ENCODE results near the gene RUFY3.

The RUFY3 gene

DNA sequence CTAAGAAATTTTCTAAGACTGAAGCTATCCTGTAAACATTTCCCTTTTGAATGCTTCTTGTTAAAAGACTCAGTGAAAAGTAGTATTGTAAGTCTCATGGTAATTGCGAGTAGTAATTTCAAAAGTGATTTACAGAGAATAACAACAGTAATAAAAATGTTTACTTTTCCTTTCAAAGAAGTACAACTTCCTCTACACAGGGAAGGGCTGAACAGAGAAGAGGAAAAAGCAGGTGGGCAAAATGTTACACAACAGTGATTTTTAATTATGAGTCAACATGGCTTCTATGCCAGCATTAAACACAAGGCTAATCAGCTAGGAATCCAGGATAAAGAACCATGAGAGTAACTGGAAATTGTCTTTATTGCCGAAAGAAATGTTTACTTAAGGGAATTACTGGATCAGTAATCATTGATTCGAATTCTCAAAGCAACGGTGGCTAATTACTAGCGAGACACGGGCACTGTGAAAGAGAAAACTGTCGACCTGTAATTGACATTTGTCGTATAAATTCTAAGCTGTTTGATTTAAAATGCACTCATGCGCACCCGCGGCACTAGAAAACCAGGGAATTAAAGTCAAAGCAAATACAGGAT lies 18.0 kb upstream of the RUFY3 start (continued):
- TF ChIP-seq, protein P1, sequence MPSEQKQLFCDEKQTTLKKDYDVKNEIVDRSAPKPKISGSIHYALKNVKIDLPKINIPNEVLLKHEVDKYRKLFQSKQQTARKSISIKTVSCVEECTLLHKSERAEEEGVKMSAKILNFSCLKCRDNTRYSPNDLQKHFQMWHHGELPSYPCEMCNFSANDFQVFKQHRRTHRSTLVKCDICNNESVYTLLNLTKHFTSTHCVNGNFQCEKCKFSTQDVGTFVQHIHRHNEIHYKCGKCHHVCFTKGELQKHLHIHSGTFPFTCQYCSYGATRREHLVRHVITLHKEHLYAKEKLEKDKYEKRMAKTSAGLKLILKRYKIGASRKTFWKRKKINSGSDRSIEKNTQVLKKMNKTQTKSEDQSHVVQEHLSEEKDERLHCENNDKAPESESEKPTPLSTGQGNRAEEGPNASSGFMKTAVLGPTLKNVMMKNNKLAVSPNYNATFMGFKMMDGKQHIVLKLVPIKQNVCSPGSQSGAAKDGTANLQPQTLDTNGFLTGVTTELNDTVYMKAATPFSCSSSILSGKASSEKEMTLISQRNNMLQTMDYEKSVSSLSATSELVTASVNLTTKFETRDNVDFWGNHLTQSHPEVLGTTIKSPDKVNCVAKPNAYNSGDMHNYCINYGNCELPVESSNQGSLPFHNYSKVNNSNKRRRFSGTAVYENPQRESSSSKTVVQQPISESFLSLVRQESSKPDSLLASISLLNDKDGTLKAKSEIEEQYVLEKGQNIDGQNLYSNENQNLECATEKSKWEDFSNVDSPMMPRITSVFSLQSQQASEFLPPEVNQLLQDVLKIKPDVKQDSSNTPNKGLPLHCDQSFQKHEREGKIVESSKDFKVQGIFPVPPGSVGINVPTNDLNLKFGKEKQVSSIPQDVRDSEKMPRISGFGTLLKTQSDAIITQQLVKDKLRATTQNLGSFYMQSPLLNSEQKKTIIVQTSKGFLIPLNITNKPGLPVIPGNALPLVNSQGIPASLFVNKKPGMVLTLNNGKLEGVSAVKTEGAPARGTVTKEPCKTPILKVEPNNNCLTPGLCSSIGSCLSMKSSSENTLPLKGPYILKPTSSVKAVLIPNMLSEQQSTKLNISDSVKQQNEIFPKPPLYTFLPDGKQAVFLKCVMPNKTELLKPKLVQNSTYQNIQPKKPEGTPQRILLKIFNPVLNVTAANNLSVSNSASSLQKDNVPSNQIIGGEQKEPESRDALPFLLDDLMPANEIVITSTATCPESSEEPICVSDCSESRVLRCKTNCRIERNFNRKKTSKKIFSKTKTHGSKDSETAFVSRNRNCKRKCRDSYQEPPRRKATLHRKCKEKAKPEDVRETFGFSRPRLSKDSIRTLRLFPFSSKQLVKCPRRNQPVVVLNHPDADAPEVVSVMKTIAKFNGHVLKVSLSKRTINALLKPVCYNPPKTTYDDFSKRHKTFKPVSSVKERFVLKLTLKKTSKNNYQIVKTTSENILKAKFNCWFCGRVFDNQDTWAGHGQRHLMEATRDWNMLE (tag by site-specific recombination; conservative IDR thresholded peaks at IDR 0.05; ENCODE audit: low read depth): no peak
- TF ChIP-seq ZNF24 (tag by site-specific recombination; IDR thresholded peaks at IDR 0.05) (no peak), OVOL3 (tag by site-specific recombination; IDR thresholded peaks at IDR 0.05) (no peak), KLF17 (tag by site-specific recombination; IDR thresholded peaks at IDR 0.05) (no peak), ZBTB7A (tag by site-specific recombination; IDR thresholded peaks at IDR 0.05; ENCODE audit: low read depth) (no peak), OSR2 (tag by site-specific recombination; IDR thresholded peaks at IDR 0.05) (peak; percentile 29; the same call in 1 of the 2 replicates), ZNF391 (tag by site-specific recombination; IDR thresholded peaks at IDR 0.05; ENCODE audit: borderline replicate concordance, low read depth) (no peak), ZNF112 (tag by site-specific recombination; IDR thresholded peaks at IDR 0.05) (no peak), SP2 (tag by site-specific recombination; IDR thresholded peaks at IDR 0.05) (no peak), ZNF792 (tag by site-specific recombination; IDR thresholded peaks at IDR 0.05) (no peak), ZNF274 (IDR thresholded peaks at IDR 0.05; ENCODE audit: low read length) (no peak), ZNF274 (tag by site-specific recombination; IDR thresholded peaks at IDR 0.05; ENCODE audit: borderline replicate concordance) (no peak), ZNF843 (tag by site-specific recombination; IDR thresholded peaks at IDR 0.05) (no peak)
- TF ChIP-seq, protein P2, sequence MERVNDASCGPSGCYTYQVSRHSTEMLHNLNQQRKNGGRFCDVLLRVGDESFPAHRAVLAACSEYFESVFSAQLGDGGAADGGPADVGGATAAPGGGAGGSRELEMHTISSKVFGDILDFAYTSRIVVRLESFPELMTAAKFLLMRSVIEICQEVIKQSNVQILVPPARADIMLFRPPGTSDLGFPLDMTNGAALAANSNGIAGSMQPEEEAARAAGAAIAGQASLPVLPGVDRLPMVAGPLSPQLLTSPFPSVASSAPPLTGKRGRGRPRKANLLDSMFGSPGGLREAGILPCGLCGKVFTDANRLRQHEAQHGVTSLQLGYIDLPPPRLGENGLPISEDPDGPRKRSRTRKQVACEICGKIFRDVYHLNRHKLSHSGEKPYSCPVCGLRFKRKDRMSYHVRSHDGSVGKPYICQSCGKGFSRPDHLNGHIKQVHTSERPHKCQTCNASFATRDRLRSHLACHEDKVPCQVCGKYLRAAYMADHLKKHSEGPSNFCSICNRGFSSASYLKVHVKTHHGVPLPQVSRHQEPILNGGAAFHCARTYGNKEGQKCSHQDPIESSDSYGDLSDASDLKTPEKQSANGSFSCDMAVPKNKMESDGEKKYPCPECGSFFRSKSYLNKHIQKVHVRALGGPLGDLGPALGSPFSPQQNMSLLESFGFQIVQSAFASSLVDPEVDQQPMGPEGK (tag by site-specific recombination; IDR thresholded peaks at IDR 0.05): no peak
- TF ChIP-seq, protein P3, sequence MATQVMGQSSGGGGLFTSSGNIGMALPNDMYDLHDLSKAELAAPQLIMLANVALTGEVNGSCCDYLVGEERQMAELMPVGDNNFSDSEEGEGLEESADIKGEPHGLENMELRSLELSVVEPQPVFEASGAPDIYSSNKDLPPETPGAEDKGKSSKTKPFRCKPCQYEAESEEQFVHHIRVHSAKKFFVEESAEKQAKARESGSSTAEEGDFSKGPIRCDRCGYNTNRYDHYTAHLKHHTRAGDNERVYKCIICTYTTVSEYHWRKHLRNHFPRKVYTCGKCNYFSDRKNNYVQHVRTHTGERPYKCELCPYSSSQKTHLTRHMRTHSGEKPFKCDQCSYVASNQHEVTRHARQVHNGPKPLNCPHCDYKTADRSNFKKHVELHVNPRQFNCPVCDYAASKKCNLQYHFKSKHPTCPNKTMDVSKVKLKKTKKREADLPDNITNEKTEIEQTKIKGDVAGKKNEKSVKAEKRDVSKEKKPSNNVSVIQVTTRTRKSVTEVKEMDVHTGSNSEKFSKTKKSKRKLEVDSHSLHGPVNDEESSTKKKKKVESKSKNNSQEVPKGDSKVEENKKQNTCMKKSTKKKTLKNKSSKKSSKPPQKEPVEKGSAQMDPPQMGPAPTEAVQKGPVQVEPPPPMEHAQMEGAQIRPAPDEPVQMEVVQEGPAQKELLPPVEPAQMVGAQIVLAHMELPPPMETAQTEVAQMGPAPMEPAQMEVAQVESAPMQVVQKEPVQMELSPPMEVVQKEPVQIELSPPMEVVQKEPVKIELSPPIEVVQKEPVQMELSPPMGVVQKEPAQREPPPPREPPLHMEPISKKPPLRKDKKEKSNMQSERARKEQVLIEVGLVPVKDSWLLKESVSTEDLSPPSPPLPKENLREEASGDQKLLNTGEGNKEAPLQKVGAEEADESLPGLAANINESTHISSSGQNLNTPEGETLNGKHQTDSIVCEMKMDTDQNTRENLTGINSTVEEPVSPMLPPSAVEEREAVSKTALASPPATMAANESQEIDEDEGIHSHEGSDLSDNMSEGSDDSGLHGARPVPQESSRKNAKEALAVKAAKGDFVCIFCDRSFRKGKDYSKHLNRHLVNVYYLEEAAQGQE (tag by site-specific recombination; IDR thresholded peaks at IDR 0.05): no peak
